Rectal smooth muscle tissue (tissue), 1 donor: Measurements from ENCODE around the gene UBTF.
A peak's percentile ranks its signal among the peaks of the same experiment; 100 is the strongest.

Source experiments
- H3K27ac ChIP-seq: one replicate; pipeline ENCODE4 v1.7.0; 2013; ENCODE audit warnings: low read depth, low read length, inconsistent platforms
- H3K27me3 ChIP-seq: one replicate; pipeline ENCODE4 v1.7.0; 2013; ENCODE audit warnings: low read length; ENCODE audit not compliant: control insufficient read depth, insufficient read depth
- H3K36me3 ChIP-seq: one replicate; pipeline ENCODE4 v1.7.0; 2013; ENCODE audit warnings: low read length; ENCODE audit not compliant: control insufficient read depth, insufficient read depth
- H3K4me1 ChIP-seq: one replicate; pipeline ENCODE4 v1.7.0; 2013; ENCODE audit warnings: low read length; ENCODE audit not compliant: control insufficient read depth, insufficient read depth
- H3K4me3 ChIP-seq: one replicate; pipeline ENCODE4 v1.7.0; 2013; ENCODE audit warnings: low read length
- H3K9ac ChIP-seq: one replicate; pipeline ENCODE4 v1.7.0; 2013; ENCODE audit warnings: low read length

UBTF gene

GRCh38 chr17:44233582-44233981 lies 14.1 kb upstream of the UBTF start:
- Histone ChIP-seq H3K36me3 (no peaks in the 10 kb centered on the region), H3K9ac (no peak overlapping the region), H3K4me3 (no peak overlapping the region), H3K27ac (no peak overlapping the region), H3K27me3 (no peaks in the 10 kb centered on the region), H3K4me1 (no peaks in the 10 kb centered on the region)

- no peak overlapping the region for H3K9ac ChIP-seq
- no peak overlapping the region for H3K4me3 ChIP-seq
- no peak overlapping the region for H3K27ac ChIP-seq
- H3K27me3 ChIP-seq = no peaks in the 10 kb centered on the region
- no peaks in the 10 kb centered on the region for H3K36me3 ChIP-seq
- H3K4me1 ChIP-seq = no peaks in the 10 kb centered on the region
Measured at GRCh38 chr17:44232061-44232460, 12.6 kb upstream of the UBTF start.

- H3K4me3 ChIP-seq = no peak overlapping the region
- no peaks in the 10 kb centered on the region for H3K27me3 ChIP-seq
- no peak overlapping the region for H3K9ac ChIP-seq
- H3K36me3 ChIP-seq = no peaks in the 10 kb centered on the region
- H3K27ac ChIP-seq = no peak overlapping the region
- H3K4me1 ChIP-seq = no peaks in the 10 kb centered on the region
Measured at GRCh38 chr17:44230140-44230539, 10.7 kb upstream of the UBTF start.

- Histone ChIP-seq H3K9ac (no peak overlapping the region), H3K4me1 (no peaks in the 10 kb centered on the region), H3K4me3 (no peak overlapping the region), H3K36me3 (no peaks in the 10 kb centered on the region), H3K27me3 (no peaks in the 10 kb centered on the region), H3K27ac (no peak overlapping the region)
Measured at GRCh38 chr17:44229090-44229489, 9.6 kb upstream of the UBTF start.

GRCh38 chr17:44223541-44224071 lies 4.1 kb upstream of the UBTF start:
- Histone ChIP-seq H3K4me1 (peaks cover 9% of the 10 kb centered on the region), H3K27ac (peak overlapping the region; percentile 16), H3K36me3 (no peaks in the 10 kb centered on the region), H3K4me3 (no peak overlapping the region), H3K27me3 (no peaks in the 10 kb centered on the region), H3K9ac (no peak overlapping the region)

- Histone ChIP-seq H3K9ac (peak overlapping the region; percentile 70), H3K27me3 (no peaks in the 10 kb centered on the region), H3K4me1 (peaks cover 18% of the 10 kb centered on the region), H3K27ac (peak overlapping the region; percentile 95), H3K4me3 (peak overlapping the region; percentile 88), H3K36me3 (no peaks in the 10 kb centered on the region)
Measured at GRCh38 chr17:44222112-44222869, 2.8 kb upstream of the UBTF start.

GRCh38 chr17:44221862-44222111 lies 2.3 kb upstream of the UBTF start:
- peaks cover 2% of the 10 kb centered on the region for H3K36me3 ChIP-seq
- peak overlapping the region; percentile 70 for H3K9ac ChIP-seq
- H3K4me3 ChIP-seq = peak overlapping the region; percentile 88
- H3K4me1 ChIP-seq = peaks cover 18% of the 10 kb centered on the region
- H3K27ac ChIP-seq = peak overlapping the region; percentile 95
- no peaks in the 10 kb centered on the region for H3K27me3 ChIP-seq

- Histone ChIP-seq H3K27me3 (no peaks in the 10 kb centered on the region), H3K4me1 (peaks cover 18% of the 10 kb centered on the region), H3K36me3 (peaks cover 7% of the 10 kb centered on the region), H3K4me3 (peak overlapping the region; percentile 88), H3K27ac (peak overlapping the region; percentile 95), H3K9ac (peak overlapping the region; percentile 70)
Measured at GRCh38 chr17:44221084-44221861, 1.8 kb upstream of the UBTF start.

GRCh38 chr17:44220213-44221083 lies 973 bp upstream of the UBTF start:
- Histone ChIP-seq H3K4me1 (peaks cover 18% of the 10 kb centered on the region), H3K36me3 (peaks cover 15% of the 10 kb centered on the region), H3K9ac (peak overlapping the region; percentile 84), H3K27me3 (no peaks in the 10 kb centered on the region), H3K4me3 (peak overlapping the region; percentile 88), H3K27ac (peak overlapping the region; percentile 95)

GRCh38 chr17:44219108-44219615 lies 313 bp downstream of the UBTF start:
- Histone ChIP-seq H3K4me3 (peak overlapping the region; percentile 75), H3K4me1 (peaks cover 18% of the 10 kb centered on the region), H3K36me3 (peaks cover 28% of the 10 kb centered on the region), H3K27ac (peak overlapping the region; percentile 95), H3K9ac (peak overlapping the region; percentile 42), H3K27me3 (no peaks in the 10 kb centered on the region)

GRCh38 chr17:44218344-44219107 lies 949 bp downstream of the UBTF start:
- H3K36me3 ChIP-seq = peaks cover 34% of the 10 kb centered on the region
- H3K27ac ChIP-seq = peak overlapping the region; percentile 95
- no peak overlapping the region for H3K9ac ChIP-seq
- H3K27me3 ChIP-seq = no peaks in the 10 kb centered on the region
- H3K4me1 ChIP-seq = peaks cover 16% of the 10 kb centered on the region
- H3K4me3 ChIP-seq = peak overlapping the region; percentile 75
